HG03520 (cell line): ENCODE results near the gene LRGUK.
"Not testable (repeated sequence)": the region's sequence is repeated elsewhere in the genome, so short reads cannot be mapped to it uniquely, and the experiment has no call there.

ENCODE experiments used
- ATAC-seq: cut with Tn5 transposase; IDR thresholded peaks from one replicate; pipeline ENCODE4 v1.9.1; 2021; ENCODE audit warnings: mild to moderate bottlenecking, moderate library complexity; ENCODE audit not compliant: unreplicated experiment

Gene LRGUK

GRCh38 chr7:134295982-134296381 lies 168.8 kb downstream of the LRGUK start:
- ATAC-seq: not testable (repeated sequence)

DNA sequence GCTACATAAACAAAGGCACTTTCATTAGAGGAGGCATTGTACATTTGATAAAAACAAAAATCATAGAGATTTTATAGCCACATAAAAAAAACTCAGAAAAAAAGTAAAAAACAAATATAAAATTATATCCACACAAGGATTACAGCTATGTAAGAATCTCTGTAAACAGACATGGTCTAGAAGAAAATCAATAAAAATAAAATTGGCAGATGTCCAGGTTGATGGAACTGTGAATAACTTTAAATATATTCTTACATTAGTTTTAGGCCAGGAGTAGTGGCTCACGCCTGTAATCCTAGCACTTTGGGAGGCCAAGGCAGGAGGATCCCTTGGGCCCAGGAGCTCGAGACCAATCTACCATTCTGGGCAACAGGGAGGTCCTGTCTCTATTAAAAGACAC lies 170.3 kb downstream of the LRGUK start:
- no peak for ATAC-seq

- ATAC-seq: no peak
Observed at GRCh38 chr7:134298902-134299683, 172.0 kb downstream of the LRGUK start.

DNA sequence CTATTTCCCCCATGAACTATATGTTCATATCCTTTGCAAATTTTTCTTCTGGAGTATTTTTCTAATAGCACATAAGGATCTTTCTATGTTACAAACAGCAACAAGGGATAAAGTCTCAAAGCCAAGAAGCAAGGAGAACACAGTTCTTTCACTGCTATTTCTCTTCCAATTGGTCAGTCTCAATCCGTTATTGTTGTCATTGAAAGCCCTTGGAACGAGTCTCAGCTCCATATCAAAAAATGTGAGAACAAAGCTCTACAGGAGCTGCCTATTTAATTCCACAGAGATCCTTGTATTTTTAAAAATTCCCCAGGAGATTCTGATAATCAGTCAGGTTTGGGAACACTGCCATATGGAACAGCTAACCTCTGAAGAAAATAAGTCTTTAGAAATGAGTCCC lies 173.8 kb downstream of the LRGUK start:
- ATAC-seq: no peak

GRCh38 chr7:134301592-134301991 lies 174.5 kb downstream of the LRGUK start:
- ATAC-seq: no peak

DNA sequence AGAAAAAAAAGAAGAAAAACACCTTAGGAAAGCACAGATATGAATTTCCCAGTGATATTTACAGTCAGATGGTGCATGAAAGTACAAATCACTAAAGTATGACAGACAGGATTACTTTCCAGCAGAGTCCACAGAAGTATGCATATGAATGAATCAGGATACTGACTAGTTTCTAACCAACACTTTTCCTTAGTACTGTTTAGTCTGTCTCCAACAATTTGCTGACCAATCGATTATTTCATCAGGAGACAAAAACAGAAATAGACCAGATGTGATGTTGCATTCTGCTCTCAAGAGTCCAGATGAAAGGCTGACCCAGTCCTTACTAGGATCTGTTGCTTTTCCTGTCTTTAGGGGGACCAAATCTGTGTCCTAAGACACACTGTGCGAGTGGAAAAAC lies 175.0 kb downstream of the LRGUK start:
- ATAC-seq: no peak

DNA sequence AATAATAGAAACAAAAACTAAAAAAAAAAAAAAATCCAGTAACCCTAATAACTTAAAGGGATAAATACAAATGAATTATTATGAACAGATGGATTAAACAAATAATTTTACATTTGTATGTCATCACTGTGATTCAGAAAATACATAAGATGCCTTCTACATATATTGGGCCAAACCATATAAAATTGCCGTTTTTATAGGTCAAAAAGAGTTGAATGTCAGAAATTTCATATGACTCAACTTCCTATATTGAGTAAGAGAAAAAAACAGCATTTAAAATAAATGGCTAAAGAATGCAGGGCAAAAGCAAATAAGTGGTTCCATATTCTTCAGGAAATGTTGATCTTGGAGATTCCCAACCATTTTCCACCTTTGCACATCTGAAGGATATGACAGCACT lies 180.2 kb downstream of the LRGUK start:
- no peak for ATAC-seq

DNA sequence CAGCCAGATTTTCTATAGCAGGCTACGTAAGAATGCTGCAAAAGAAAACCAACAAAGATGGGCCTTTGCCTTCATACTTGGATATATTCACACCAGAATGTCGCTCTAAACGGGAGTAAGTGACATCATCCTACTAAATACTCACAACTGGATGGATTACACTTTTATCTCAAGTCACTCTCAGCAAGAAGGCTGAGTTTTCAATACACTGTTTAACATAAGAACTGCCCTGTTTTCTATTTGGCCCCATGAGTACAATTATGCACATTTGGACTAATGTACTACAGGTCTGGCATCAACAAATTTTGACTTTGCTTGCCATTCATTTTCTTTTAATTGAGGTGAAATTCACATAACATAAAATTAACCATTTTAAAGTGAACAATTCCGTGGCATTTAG lies 181.4 kb downstream of the LRGUK start:
- no peak for ATAC-seq

DNA sequence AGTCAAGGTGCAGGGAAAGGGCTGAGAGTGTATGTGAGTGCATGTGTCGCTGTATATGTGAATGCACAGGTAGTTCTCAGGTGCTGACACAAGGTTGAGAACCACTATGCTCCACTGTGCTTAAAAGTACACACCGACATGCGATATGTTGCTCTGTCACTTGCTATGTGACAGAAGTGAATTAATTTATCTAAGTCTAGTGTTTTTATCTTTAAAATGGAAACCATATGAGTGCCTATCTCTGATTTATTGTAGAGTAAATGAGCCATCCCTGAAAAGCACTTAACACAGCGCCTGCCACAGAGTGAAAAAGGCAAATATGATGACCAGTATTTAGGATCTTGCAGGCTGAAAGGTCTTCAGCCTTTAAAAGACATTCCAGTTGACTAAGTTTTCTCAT lies 184.7 kb downstream of the LRGUK start:
- ATAC-seq: no peak

- no peak for ATAC-seq
Observed at GRCh38 chr7:134312717-134313116, 185.6 kb downstream of the LRGUK start.

- ATAC-seq: no peak
Observed at GRCh38 chr7:134313543-134313942, 186.4 kb downstream of the LRGUK start.
